Measurements from ENCODE around the gene HAS3.

- TF ChIP-seq POLR2A (IDR thresholded peaks at IDR 0.05; ENCODE audit: extremely low read depth, insufficient read length): no peak
- TF ChIP-seq CTCF (IDR thresholded peaks at IDR 0.05; ENCODE audit: low read depth, low read length): peak; percentile 58
- TF ChIP-seq, protein P1, sequence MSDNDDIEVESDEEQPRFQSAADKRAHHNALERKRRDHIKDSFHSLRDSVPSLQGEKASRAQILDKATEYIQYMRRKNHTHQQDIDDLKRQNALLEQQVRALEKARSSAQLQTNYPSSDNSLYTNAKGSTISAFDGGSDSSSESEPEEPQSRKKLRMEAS (IDR thresholded peaks at IDR 0.05; ENCODE audit: low read depth, low read length): no peak
These were observed 18.5 kb downstream of the HAS3 start for GRCh38 chr16:69123910-69124309.
